Dendritic cell treated with granulocyte-macrophage colony-stimulating factor and Interleukin-4, amounts not matched to agents 40 ng/mL and 50 ng/mL, for 4 days (primary cell): ENCODE data around the gene MYB.
"Not testable (repeated sequence)": the region's sequence is repeated elsewhere in the genome, so short reads cannot be mapped to it uniquely, and the experiment has no call there.

Source experiments
- H3K27ac Mint-ChIP-seq: one replicate; pipeline ENCODE4 v1.8.0; 2022; ENCODE audit warnings: mild to moderate bottlenecking, mixed read lengths
- H3K27me3 Mint-ChIP-seq: one replicate; pipeline ENCODE4 v1.8.0; 2022; ENCODE audit warnings: mild to moderate bottlenecking, mixed read lengths
- H3K36me3 Mint-ChIP-seq: one replicate; pipeline ENCODE4 v1.8.0; 2022; ENCODE audit warnings: low read depth, mixed read lengths
- H3K4me1 Mint-ChIP-seq: one replicate; pipeline ENCODE4 v1.8.0; 2022; ENCODE audit warnings: low read depth, mixed read lengths
- H3K4me3 Mint-ChIP-seq: one replicate; pipeline ENCODE4 v1.8.0; 2022; ENCODE audit warnings: mild to moderate bottlenecking, moderate library complexity, mixed read lengths
- H3K9me3 Mint-ChIP-seq: one replicate; pipeline ENCODE4 v1.8.0; 2022; ENCODE audit warnings: mixed read lengths
- intact Hi-C: fragments of 100-400 bp; cut with micrococcal nuclease; formaldehyde crosslinking; loops from one replicate; pipeline ENCODE4 v1.15.0; 2022

Gene MYB

GRCh38 chr6:135246412-135247012 lies 65.4 kb downstream of the MYB start:
- H3K27ac Mint-ChIP-seq, intact Hi-C loops, H3K27me3 Mint-ChIP-seq, H3K36me3 Mint-ChIP-seq, H3K4me3 Mint-ChIP-seq, H3K9me3 Mint-ChIP-seq: not testable (repeated sequence)
- peaks cover 18% of the 10 kb centered on the region for H3K4me1 Mint-ChIP-seq

DNA sequence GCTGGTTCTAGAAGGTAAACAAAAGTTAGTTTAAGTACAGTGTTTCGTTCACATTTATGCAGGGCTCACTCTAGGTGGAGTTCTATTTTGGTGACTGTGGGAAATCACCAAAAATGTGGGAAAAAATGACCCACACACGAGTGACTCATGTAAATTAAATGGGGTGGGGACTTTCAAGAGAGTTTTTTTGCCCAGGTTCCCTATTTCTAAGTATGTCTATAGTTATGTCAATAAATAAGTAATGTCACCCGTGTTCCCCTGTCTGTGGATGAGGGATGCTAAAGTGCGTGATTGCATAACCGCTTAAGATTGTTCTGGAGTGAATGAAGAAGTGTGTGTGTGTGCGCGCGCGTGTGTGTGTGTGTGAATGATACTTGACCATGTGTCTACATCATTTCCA lies 69.1 kb downstream of the MYB start:
- intact Hi-C loops, result no loop called here
- Mint-ChIP-seq H3K27ac (no peak overlapping the region), H3K4me3 (no peak overlapping the region), H3K9me3 (no peaks in the 10 kb centered on the region), H3K4me1 (peaks cover 22% of the 10 kb centered on the region), H3K27me3 (peaks cover 1% of the 10 kb centered on the region), H3K36me3 (no peaks in the 10 kb centered on the region)

DNA sequence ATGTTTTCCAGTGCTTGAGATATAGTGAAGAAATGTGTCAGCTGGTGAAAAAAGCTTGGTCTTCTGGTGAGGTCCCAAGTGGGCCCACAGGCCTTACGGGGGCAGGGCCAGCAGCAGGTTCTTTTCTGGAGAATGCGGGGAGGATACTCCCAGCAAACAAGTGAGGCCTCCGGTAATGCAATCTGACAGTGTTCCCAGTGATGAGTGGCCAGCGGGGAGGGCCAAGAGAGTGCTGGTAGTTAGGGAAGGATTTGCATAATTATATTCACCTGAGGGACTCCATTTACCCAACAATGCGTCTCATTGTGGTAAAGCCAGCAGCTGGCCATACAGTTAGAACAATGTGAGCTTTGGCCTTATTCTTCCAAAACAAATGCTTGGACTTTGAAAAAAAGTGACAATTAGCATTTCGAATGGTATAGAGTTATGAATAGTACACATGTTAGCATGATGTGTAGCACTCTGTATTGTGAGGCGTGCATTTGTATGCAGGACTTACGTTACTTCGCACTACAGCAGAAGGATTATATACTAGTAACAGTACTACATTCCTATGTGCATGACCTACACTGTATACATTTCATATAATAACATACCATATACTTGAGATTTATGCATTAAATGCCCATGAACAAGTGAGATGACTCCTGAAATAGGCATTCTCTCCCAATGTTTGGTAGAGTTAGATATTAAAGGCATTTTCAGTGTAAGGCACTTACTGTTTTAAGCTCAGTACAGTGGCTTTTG lies 69.8 kb downstream of the MYB start:
- intact Hi-C loops, result no loop called here
- H3K4me1 Mint-ChIP-seq, result peaks cover 29% of the 10 kb centered on the region
- H3K4me3 Mint-ChIP-seq, result no peak overlapping the region
- peaks cover 5% of the 10 kb centered on the region for H3K27me3 Mint-ChIP-seq
- no peak overlapping the region for H3K27ac Mint-ChIP-seq
- no peaks in the 10 kb centered on the region for H3K9me3 Mint-ChIP-seq
- no peaks in the 10 kb centered on the region for H3K36me3 Mint-ChIP-seq

DNA sequence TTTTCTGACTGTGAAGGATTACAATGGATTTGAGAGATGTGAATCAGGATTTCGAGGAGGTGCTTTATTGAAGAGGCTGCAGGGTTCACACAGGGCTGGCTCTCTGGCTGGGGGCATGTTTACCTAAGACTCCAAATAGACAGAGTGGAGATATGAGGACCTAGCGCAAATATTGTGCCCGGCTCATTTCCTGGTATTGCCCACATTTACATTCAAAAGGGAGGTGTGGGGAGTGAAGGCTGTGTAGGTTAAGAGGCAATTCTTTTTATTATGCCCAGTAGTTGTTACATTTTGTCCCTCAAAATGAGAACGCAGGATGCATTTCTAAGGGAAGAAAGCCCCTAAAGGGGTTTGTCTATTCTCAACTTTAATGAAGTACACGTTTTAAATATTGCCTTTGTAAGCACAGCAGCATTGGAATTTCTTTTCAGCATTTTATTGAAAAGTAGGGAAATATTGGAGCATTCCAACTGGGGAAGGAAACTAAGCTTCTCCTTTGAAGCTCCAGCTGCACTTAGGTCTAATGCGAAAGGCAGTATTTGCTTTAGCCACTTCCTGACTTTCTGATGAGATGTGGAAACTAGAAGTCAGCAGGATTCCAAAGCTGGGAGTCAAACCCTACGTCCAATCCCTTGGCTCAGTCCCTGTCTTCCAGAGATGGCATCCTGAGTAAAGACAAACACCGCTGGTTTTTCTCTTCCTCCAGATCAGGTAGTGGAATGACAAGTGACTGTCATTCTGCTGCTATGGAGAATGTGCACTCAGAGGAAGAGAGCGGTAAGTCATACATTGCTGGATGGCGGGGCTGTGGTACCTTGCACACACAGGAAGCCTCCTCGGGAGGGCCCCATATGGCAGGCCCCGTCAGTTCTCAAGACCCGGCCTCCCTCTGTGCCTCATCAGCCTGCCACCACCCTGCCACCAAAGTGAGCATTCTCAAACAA lies 70.7 kb downstream of the MYB start:
- no peaks in the 10 kb centered on the region for H3K9me3 Mint-ChIP-seq
- no peak overlapping the region for H3K27ac Mint-ChIP-seq
- intact Hi-C loops, result no loop called here
- H3K36me3 Mint-ChIP-seq, result no peaks in the 10 kb centered on the region
- no peak overlapping the region for H3K4me3 Mint-ChIP-seq
- H3K4me1 Mint-ChIP-seq, result peaks cover 31% of the 10 kb centered on the region
- H3K27me3 Mint-ChIP-seq, result peaks cover 5% of the 10 kb centered on the region

DNA sequence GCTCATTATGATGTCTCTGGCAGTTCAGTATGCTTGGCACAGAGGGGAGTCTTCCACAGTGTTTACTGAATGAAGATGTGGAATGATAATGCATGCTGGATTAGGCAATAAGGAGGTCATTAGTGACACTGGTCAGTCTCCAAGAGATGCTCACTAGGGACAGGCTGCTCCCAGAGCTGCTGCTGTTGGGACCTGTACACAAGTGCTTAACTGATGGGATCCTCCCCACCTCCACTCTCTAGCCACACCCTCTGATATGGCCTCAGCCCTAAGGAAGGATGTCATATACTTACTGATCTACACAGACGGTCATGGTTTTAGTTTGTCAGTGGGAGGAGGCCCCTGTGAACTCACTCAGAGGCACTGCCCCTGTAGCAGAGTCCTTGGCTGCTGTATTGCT lies 73.4 kb downstream of the MYB start:
- Mint-ChIP-seq H3K4me1 (peaks cover 28% of the 10 kb centered on the region), H3K9me3 (no peaks in the 10 kb centered on the region), H3K27me3 (peaks cover 5% of the 10 kb centered on the region), H3K27ac (no peak overlapping the region), H3K36me3 (no peaks in the 10 kb centered on the region), H3K4me3 (no peak overlapping the region)
- intact Hi-C loops, result no loop called here

GRCh38 chr6:135256866-135257265 lies 75.8 kb downstream of the MYB start:
- H3K27ac Mint-ChIP-seq, result no peak overlapping the region
- H3K36me3 Mint-ChIP-seq, result no peaks in the 10 kb centered on the region
- peaks cover 16% of the 10 kb centered on the region for H3K4me1 Mint-ChIP-seq
- H3K9me3 Mint-ChIP-seq, result no peaks in the 10 kb centered on the region
- no peak overlapping the region for H3K4me3 Mint-ChIP-seq
- H3K27me3 Mint-ChIP-seq, result peaks cover 8% of the 10 kb centered on the region
- intact Hi-C loops, result no loop called here

DNA sequence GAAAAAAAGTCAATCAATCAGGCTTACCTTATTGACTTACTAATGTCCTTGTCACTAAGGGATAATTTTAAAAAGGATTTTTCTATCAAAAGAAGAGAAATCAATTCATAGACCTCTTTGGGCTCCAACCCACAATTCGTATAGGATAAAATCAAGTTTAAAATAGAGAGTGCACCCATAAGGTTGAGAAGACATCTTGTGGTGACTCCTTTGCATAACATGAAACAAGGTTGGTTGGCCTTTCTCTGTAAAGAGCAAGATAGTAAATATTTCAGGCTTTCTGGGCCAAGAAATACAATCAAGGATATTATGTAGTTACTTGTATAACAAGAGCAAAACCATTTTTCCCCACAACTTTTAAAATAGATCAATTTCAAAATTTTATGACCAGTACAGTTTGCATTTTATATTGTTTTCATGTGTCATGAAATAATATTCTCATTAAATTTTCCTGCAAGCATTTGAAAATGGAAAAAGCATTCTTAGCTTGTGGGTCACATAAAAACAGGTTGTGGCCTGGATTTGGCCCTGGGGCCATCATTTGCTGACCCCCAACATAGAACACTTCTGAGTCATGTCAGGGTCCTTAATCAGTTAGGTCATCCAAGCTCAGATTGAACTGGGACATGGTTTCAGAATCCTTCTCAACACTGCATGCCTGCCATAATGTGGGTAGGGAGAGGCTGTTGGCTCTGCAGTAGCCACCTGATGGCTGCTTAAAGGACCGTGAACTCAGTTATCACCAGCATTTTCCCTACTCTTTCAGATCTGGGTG lies 76.7 kb downstream of the MYB start:
- H3K4me1 Mint-ChIP-seq, result peaks cover 22% of the 10 kb centered on the region
- no peak overlapping the region for H3K4me3 Mint-ChIP-seq
- peaks cover 8% of the 10 kb centered on the region for H3K27me3 Mint-ChIP-seq
- intact Hi-C loops, result no loop called here
- no peaks in the 10 kb centered on the region for H3K36me3 Mint-ChIP-seq
- no peak overlapping the region for H3K27ac Mint-ChIP-seq
- H3K9me3 Mint-ChIP-seq, result no peaks in the 10 kb centered on the region

DNA sequence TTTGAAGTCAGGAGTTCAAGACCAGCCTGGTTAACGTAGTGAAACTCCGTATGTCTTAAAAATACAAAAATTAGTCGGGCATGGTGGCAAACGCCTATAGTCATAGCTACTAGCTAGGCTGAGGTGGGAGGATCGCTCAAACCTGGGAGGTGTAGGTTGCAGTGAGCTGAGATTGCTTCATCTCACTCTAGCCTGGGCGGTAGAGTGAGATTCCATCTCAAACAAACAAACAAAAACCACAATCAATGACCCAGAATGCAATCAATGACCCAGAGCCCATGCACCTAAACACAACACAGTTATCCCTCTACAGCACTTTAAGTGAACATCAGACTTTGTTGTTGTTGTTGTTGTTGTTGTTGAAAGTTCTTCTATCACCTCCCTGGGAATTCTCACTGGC lies 77.9 kb downstream of the MYB start:
- Mint-ChIP-seq H3K27ac (no peak overlapping the region), H3K27me3 (peaks cover 7% of the 10 kb centered on the region), H3K4me1 (peaks cover 22% of the 10 kb centered on the region), H3K36me3 (no peaks in the 10 kb centered on the region), H3K4me3 (no peak overlapping the region), H3K9me3 (no peaks in the 10 kb centered on the region)
- intact Hi-C loops, result no loop called here

GRCh38 chr6:135260612-135261011 lies 79.5 kb downstream of the MYB start:
- H3K36me3 Mint-ChIP-seq, result no peaks in the 10 kb centered on the region
- no peak overlapping the region for H3K4me3 Mint-ChIP-seq
- peaks cover 12% of the 10 kb centered on the region for H3K4me1 Mint-ChIP-seq
- no peak overlapping the region for H3K27ac Mint-ChIP-seq
- no peaks in the 10 kb centered on the region for H3K9me3 Mint-ChIP-seq
- peaks cover 7% of the 10 kb centered on the region for H3K27me3 Mint-ChIP-seq
- intact Hi-C loops, result no loop called here

DNA sequence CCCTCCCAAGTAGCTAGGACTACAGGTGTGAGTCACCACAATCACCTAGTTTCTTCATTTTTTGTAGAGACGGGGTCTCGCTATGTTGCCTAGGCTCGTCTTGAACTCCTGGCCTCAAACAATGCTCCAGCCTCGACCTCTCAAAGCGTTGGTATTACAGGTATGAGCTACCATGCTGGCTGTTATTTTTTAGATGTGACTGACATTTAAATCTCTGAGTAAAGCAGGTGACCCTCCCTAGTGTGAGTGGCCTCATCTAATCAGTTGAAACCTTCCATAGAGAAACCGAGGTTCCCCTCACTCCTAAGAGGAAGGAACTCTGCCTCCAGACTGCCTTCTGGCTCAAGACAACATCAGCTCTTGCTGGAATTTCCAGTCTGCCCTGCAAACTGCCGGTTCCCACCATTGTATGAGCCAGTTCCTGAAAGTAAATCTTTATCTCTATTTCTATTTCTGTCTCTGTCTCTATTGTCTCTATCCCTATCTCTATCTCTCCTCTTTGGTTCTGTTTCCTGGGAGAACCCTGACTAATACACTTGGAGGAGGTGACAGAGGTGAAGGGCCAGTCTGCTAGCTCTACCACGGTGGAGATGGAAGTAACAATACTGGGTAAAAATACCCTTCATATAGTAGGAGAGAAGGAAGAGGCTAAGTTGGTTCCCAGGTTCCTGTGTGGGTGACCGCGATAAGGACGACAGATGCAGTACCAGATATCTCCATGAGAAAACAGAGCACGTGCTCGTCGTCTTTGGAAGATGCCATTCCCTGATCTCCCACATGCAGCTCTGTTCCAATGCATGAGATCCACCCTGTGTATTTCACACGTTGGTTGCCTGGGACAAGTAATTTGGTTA lies 81.0 kb downstream of the MYB start:
- intact Hi-C loops, result no loop called here
- no peaks in the 10 kb centered on the region for H3K9me3 Mint-ChIP-seq
- no peak overlapping the region for H3K4me3 Mint-ChIP-seq
- H3K27ac Mint-ChIP-seq, result no peak overlapping the region
- H3K27me3 Mint-ChIP-seq, result peaks cover 3% of the 10 kb centered on the region
- H3K36me3 Mint-ChIP-seq, result no peaks in the 10 kb centered on the region
- H3K4me1 Mint-ChIP-seq, result peaks cover 7% of the 10 kb centered on the region

GRCh38 chr6:135265278-135265677 lies 84.2 kb downstream of the MYB start:
- intact Hi-C loops, result no loop called here
- Mint-ChIP-seq H3K27me3 (no peaks in the 10 kb centered on the region), H3K36me3 (no peaks in the 10 kb centered on the region), H3K4me1 (peaks cover 7% of the 10 kb centered on the region), H3K9me3 (no peaks in the 10 kb centered on the region), H3K4me3 (no peak overlapping the region), H3K27ac (no peak overlapping the region)

DNA sequence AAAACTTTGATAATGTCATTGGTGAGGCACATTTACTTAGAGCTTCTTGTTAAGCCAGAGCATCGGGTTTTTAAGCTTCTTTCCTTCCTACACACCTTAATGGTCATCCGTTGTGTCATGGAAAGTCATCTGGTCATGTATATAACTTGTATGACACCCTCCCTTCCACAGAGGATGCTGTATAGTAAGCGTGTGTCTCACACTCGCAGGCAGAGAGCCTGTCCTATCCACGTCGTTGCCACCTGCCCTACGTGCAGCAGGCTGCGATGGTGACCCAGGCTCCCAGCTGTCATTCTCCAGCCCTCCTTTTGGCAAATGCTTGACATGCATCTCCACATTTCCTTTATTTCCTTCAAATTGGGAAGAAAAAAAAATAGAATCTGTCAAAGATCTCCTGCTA lies 85.6 kb downstream of the MYB start:
- Mint-ChIP-seq H3K27ac (no peak overlapping the region), H3K36me3 (no peaks in the 10 kb centered on the region)

DNA sequence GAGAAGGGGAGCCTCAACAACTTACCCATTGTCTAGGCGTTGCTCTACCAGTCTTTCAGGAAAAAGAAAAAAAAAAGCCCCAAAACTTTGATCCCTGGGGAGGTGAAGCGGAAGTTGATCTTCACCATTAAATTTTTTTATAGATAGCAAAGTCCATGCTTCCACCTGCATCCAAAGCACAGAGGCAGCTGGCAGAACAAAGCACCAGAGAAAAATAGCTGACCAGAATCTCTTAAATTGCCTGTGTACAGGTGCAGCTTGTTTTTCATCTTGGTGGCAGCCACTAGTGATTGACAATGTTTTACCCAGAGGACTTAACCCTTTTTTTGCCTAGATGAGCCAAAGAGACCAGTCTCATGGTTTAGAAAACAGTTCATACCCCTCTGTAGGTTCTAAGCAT lies 86.0 kb downstream of the MYB start:
- Mint-ChIP-seq H3K9me3 (no peaks in the 10 kb centered on the region), H3K27ac (no peak overlapping the region), H3K4me3 (no peak overlapping the region), H3K27me3 (no peaks in the 10 kb centered on the region), H3K36me3 (no peaks in the 10 kb centered on the region), H3K4me1 (peaks cover 15% of the 10 kb centered on the region)
- intact Hi-C loops, result no loop called here

More for the DNA sequence above, 85.6 kb downstream of the MYB start:
- H3K27me3 Mint-ChIP-seq, result no peaks in the 10 kb centered on the region
- H3K4me1 Mint-ChIP-seq, result peaks cover 19% of the 10 kb centered on the region
- no peak overlapping the region for H3K4me3 Mint-ChIP-seq
- intact Hi-C loops, result no loop called here
- H3K9me3 Mint-ChIP-seq, result no peaks in the 10 kb centered on the region
